NB4 (cell line): Measurements from ENCODE around the gene CHST4.

Source experiments
- DNase-seq: peaks from one replicate; pipeline ENCODE4 v3.0.0; 2010; ENCODE audit warnings: low read depth
- H3K4me3 ChIP-seq: one replicate; pipeline ENCODE4 v1.5.1; 2011; ENCODE audit warnings: mild to moderate bottlenecking, low read depth, low read length, moderate library complexity
- MYC ChIP-seq: IDR thresholded peaks from 2 replicates; pipeline ENCODE4 v1.6.1; 2011; ENCODE audit warnings: low read depth, low read length
- POLR2A ChIP-seq: IDR thresholded peaks from 2 replicates; pipeline ENCODE4 v1.6.1; 2011; ENCODE audit warnings: mild to moderate bottlenecking; ENCODE audit not compliant: insufficient read length; ENCODE audit errors: extremely low read depth
- TF ChIP-seq, protein P1 (sequence below): IDR thresholded peaks from 2 replicates; pipeline ENCODE4 v1.6.1; 2011; ENCODE audit warnings: low read depth, low read length
- TF ChIP-seq, protein P2 (sequence below): IDR thresholded peaks from one replicate; pipeline ENCODE4 v1.5.1; 2012; ENCODE audit warnings: low read depth, low read length

CHST4 gene

DNA sequence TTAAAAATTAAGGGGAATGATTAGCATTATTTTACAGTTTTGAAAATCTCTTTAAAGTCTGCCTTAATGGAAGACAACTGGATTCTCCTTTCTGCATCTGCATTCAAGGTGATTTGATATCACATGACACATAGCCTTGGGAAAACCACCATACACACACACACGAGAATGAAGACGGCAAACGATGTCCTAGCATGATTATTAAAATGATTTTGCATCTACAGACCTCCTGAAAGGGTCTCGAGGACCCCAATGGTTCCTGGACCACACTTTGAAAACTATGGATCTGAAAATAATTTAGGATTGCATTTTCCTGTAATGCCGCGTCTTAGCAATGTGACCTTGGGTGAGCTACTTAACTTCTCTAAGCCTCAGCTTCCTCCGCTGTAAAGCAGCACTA lies 11.8 kb upstream of the CHST4 start:
- no peak overlapping the region for H3K4me3 ChIP-seq
- no peak for TF ChIP-seq MYC
- TF ChIP-seq, protein P1, sequence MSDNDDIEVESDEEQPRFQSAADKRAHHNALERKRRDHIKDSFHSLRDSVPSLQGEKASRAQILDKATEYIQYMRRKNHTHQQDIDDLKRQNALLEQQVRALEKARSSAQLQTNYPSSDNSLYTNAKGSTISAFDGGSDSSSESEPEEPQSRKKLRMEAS: no peak
- TF ChIP-seq, protein P2, sequence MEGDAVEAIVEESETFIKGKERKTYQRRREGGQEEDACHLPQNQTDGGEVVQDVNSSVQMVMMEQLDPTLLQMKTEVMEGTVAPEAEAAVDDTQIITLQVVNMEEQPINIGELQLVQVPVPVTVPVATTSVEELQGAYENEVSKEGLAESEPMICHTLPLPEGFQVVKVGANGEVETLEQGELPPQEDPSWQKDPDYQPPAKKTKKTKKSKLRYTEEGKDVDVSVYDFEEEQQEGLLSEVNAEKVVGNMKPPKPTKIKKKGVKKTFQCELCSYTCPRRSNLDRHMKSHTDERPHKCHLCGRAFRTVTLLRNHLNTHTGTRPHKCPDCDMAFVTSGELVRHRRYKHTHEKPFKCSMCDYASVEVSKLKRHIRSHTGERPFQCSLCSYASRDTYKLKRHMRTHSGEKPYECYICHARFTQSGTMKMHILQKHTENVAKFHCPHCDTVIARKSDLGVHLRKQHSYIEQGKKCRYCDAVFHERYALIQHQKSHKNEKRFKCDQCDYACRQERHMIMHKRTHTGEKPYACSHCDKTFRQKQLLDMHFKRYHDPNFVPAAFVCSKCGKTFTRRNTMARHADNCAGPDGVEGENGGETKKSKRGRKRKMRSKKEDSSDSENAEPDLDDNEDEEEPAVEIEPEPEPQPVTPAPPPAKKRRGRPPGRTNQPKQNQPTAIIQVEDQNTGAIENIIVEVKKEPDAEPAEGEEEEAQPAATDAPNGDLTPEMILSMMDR: no peak
- TF ChIP-seq POLR2A: no peak
- DNase-seq: no peak

DNA sequence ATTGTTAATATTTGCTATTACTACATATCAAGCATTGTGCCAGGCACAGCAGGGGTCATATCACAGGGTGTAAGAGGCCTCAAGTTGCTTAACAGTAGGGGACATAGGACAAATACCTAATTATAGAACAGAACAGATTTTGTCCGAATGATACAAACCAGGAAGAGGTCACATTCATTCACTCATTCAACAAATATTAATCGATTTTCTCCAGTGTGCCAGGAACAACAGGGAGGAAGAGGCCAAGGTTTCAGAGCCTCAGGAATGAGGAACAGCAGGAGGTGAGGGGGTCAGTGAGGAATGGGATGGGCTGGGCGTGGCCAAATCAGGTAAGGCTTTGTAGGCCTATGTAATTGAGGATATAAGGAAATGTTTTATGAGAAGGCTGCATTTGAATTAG lies 11.2 kb upstream of the CHST4 start:
- DNase-seq: no peak
- no peak overlapping the region for H3K4me3 ChIP-seq
- TF ChIP-seq, protein P2: no peak
- TF ChIP-seq, protein P1: no peak
- no peak for TF ChIP-seq POLR2A
- no peak for TF ChIP-seq MYC

DNA sequence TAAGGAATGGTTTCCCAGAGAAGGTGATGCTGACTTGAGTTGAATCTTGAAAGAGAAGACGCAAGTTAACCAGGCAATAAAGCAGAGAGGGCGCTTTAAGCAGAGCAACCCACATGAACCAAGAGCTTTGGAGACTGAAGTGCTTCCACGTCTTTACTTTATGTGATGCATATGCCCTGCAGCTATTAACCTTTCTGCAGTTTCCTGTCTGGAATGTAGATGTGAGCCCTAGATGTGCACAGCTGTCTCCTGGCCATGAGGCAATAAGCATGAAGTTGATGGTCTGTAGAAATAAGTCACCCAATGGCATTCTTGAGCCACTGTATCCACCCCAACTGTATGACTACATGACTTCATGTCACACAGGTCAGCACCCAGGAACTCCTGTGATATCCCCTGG lies 5.7 kb upstream of the CHST4 start:
- DNase-seq: no peak
- no peak for TF ChIP-seq POLR2A
- TF ChIP-seq, protein P2: no peak
- TF ChIP-seq, protein P1: no peak
- TF ChIP-seq MYC: no peak
- no peak overlapping the region for H3K4me3 ChIP-seq

DNA sequence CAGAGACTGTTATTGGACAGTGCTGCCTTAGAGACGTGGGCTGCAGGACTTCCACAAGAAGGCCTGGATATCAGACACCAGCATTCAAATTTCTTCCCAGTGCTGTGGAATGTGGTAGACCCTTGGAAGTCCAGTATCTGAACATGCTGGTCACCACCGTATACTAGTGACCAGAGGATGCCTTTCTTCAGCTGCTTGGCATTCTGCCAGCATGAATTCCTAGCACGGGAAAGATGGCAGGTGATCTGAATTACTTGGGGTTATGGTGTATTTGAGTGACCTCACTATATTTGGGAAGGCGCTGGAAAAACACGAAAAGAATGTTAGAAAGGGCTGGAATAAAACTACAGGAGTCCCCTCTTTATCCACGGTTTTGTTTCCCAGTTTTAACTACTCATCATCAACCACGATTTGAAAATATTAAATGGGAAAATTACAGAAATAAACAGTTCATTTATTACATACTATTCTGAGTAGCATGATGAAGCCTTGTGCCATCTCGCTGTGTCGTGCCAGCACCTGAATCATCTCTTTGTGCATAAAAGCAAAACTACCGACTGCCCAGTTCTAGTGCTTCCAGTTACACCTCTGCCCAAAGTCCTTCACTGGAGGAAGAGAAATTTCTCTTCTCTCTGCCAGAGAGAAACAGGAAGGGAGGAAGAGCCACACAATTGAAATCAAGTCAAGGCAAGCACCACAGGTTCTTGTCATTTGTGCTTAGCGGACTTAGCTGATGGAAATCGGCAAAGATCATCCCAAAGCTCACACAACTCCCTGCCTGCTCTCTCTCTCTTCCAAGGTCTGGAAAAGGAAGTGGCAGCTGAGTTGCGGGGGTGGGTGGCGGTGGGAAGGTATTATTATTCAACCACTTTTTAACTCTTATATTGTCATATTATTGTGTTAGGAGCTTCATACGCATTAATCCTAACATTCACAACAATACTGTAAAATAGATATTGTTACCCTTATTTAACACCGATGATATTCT lies 1.4 kb upstream of the CHST4 start:
- no peak for DNase-seq

DNA sequence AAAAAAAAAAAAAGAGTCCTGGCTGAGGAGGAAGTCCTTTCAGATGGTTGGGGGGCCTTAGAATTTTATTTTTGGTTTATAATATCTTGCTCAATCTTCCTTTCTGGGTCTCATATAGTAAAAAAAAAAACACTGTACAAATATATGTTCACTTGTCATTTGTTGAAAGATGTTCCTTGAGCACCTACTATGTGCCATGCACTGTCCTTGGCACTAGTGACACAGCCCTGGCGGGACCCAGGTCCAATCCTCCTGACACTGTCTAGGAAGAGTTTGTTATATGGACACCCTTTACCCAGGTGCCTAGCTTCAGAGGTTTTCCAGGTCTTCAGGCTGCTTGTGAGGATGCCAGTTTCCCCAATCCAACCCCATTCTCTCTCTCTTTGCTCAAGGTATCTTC lies 2.0 kb downstream of the CHST4 start:
- DNase-seq: no peak
- TF ChIP-seq MYC: no peak
- TF ChIP-seq, protein P1: no peak
- TF ChIP-seq POLR2A: no peak
- TF ChIP-seq, protein P2: no peak
- H3K4me3 ChIP-seq: no peak overlapping the region

More for the DNA sequence above, 1.4 kb upstream of the CHST4 start:
- TF ChIP-seq MYC: no peak
- TF ChIP-seq POLR2A: no peak
- TF ChIP-seq, protein P1: no peak
- TF ChIP-seq, protein P2: no peak
- no peak overlapping the region for H3K4me3 ChIP-seq
